GM21360 (cell line): ENCODE measurements around the gene HEG1.

Experiments
- ATAC-seq: cut with Tn5 transposase; IDR thresholded peaks from one replicate; pipeline ENCODE4 v1.9.1; 2021; ENCODE audit warnings: mild to moderate bottlenecking, moderate library complexity; ENCODE audit not compliant: unreplicated experiment

The HEG1 gene

GRCh38 chr3:125023833-125024555, 31.8 kb downstream of the HEG1 start:
- ATAC-seq = no peak

GRCh38 chr3:125022206-125022605, 33.6 kb downstream of the HEG1 start:
- ATAC-seq = no peak

GRCh38 chr3:125019271-125019670, 36.5 kb downstream of the HEG1 start:
- ATAC-seq = no peak

- ATAC-seq = no peak
Measured at GRCh38 chr3:125017406-125017805, 38.4 kb downstream of the HEG1 start.

GRCh38 chr3:125014570-125015179, 41.1 kb downstream of the HEG1 start:
- ATAC-seq = no peak

GRCh38 chr3:125013095-125013494, 42.7 kb downstream of the HEG1 start:
- ATAC-seq = no peak

GRCh38 chr3:125011941-125012340, 43.9 kb downstream of the HEG1 start:
- no peak for ATAC-seq

GRCh38 chr3:125010393-125010792, 45.4 kb downstream of the HEG1 start:
- no peak for ATAC-seq

- ATAC-seq = no peak
Measured at GRCh38 chr3:125008766-125009165, 47.0 kb downstream of the HEG1 start.

- ATAC-seq = no peak
Measured at GRCh38 chr3:125006291-125006731, 49.5 kb downstream of the HEG1 start.

GRCh38 chr3:125005676-125006075, 50.1 kb downstream of the HEG1 start:
- ATAC-seq = no peak

GRCh38 chr3:125005222-125005621, 50.6 kb downstream of the HEG1 start:
- no peak for ATAC-seq

- ATAC-seq = no peak
Measured at GRCh38 chr3:125003859-125004595, 51.8 kb downstream of the HEG1 start.

- ATAC-seq = no peak
Measured at GRCh38 chr3:125003369-125003853, 52.4 kb downstream of the HEG1 start.

GRCh38 chr3:125002414-125003368, 53.1 kb downstream of the HEG1 start:
- ATAC-seq = no peak

GRCh38 chr3:125001557-125002413, 54.0 kb downstream of the HEG1 start:
- ATAC-seq = no peak

- ATAC-seq = no peak
Measured at GRCh38 chr3:125000661-125001060, 55.1 kb downstream of the HEG1 start.

GRCh38 chr3:124999897-125000435, 55.8 kb downstream of the HEG1 start:
- no peak for ATAC-seq

GRCh38 chr3:124999317-124999716, 56.5 kb downstream of the HEG1 start:
- ATAC-seq = no peak
